GM12891 (cell line): ENCODE data around the gene MEOX1.

Experiments used
- DNase-seq: peaks from one replicate; pipeline ENCODE4 v3.0.0; 2011; ENCODE audit warnings: low spot score; ENCODE audit not compliant: insufficient read length
- FAIRE-seq: peaks from 2 replicates; lab custom pipeline; 2011; peaks lifted over from hg19 to GRCh38; lab: Jason Lieb, UNC
- PAX5 ChIP-seq: IDR thresholded peaks from 2 replicates; pipeline ENCODE4 v1.6.1; 2011; ENCODE audit warnings: low read length, moderate library complexity, mild to moderate bottlenecking; ENCODE audit not compliant: insufficient read depth, severe bottlenecking
- POLR2A ChIP-seq: IDR thresholded peaks from 2 replicates; pipeline ENCODE4 v1.6.1; 2011; ENCODE audit warnings: low read depth, low read length, control low read depth
- POLR2AphosphoS5 ChIP-seq: IDR thresholded peaks from 2 replicates; pipeline ENCODE4 v1.6.1; 2011; ENCODE audit warnings: low read depth, low read length, control low read depth
- POU2F2 ChIP-seq: IDR thresholded peaks from 2 replicates; pipeline ENCODE4 v1.6.1; 2011; ENCODE audit warnings: low read depth, mild to moderate bottlenecking, control low read depth, low read length, moderate library complexity
- SPI1 ChIP-seq: IDR thresholded peaks from 2 replicates; pipeline ENCODE4 v1.6.1; 2011; ENCODE audit warnings: low read depth, low read length, control low read depth
- TAF1 ChIP-seq: IDR thresholded peaks from 2 replicates; pipeline ENCODE4 v1.6.1; 2011; ENCODE audit warnings: low read depth, low read length, control low read depth

The MEOX1 gene

GRCh38 chr17:43641416-43641815 is 20.3 kb downstream of the MEOX1 start:
- no peak for FAIRE-seq
- TF ChIP-seq POLR2A (no peak), PAX5 (no peak), SPI1 (no peak), POU2F2 (no peak), POLR2AphosphoS5 (no peak), TAF1 (no peak)

DNA sequence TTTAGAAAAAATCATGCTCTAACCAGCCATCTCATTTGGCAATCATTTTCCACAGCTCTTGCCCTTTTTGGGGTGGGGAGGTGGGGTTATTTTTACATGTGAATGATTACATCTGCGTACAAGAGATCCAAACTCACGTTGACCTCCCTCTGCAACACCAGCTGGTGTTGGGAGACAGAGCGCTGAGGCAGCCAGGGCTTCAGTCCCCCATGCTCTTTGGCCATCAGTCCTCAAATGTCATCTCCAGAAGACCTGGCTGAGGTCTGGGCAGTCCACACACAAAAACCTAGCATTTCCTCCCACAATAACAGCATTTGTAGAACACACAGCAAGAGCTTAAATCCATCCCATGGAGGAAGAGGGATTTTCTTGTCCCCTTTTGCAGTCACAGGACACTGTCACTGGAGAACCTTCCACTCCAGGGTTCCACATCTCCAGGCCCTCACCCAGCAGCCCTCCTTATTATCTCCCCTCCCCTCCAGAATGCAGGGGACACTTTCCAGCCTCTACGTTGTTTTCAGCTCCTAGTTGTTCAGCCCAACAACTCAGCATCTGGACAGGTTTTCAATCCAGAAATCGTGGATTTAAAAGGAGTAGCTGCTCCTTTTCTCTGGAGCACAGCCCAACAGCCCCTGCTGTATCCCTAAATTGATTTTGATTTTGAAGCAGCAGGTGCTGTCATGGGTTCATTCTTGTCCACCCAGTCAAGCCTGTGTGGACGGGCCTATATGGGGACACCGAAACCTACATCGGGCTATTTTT is 21.1 kb downstream of the MEOX1 start:
- no peak for FAIRE-seq
- no peak for DNase-seq
- TF ChIP-seq POLR2A (no peak), POU2F2 (no peak), SPI1 (no peak), TAF1 (no peak), POLR2AphosphoS5 (no peak), PAX5 (no peak)

More at GRCh38 chr17:43641416-43641815, 20.3 kb downstream of the MEOX1 start:
- no peak for DNase-seq

GRCh38 chr17:43637563-43638323 is 24.0 kb downstream of the MEOX1 start:
- no peak for FAIRE-seq
- TF ChIP-seq SPI1 (no peak), POU2F2 (no peak), PAX5 (no peak), POLR2AphosphoS5 (no peak), TAF1 (no peak), POLR2A (no peak)
- no peak for DNase-seq

GRCh38 chr17:43636426-43636825 is 25.3 kb downstream of the MEOX1 start:
- no peak for DNase-seq
- TF ChIP-seq POU2F2 = no peak
- no peak for TF ChIP-seq TAF1
- no peak for TF ChIP-seq POLR2AphosphoS5
- TF ChIP-seq PAX5 = no peak
- TF ChIP-seq SPI1 = no peak
- TF ChIP-seq POLR2A = no peak
- no peak for FAIRE-seq

GRCh38 chr17:43634591-43635125 is 27.1 kb downstream of the MEOX1 start:
- FAIRE-seq (no peak), DNase-seq (no peak)
- TF ChIP-seq PAX5 (no peak), POU2F2 (no peak), SPI1 (no peak), TAF1 (no peak), POLR2A (no peak), POLR2AphosphoS5 (no peak)

- FAIRE-seq = no peak
- TF ChIP-seq POU2F2 (no peak), PAX5 (no peak), SPI1 (no peak), POLR2AphosphoS5 (no peak), TAF1 (no peak), POLR2A (no peak)
Observed at GRCh38 chr17:43632221-43632620, 29.5 kb downstream of the MEOX1 start.

GRCh38 chr17:43631429-43631828 is 30.3 kb downstream of the MEOX1 start:
- FAIRE-seq = no peak
- no peak for DNase-seq
- no peak for TF ChIP-seq POLR2A
- no peak for TF ChIP-seq TAF1
- no peak for TF ChIP-seq POLR2AphosphoS5
- no peak for TF ChIP-seq SPI1
- no peak for TF ChIP-seq POU2F2
- TF ChIP-seq PAX5 = no peak

More at GRCh38 chr17:43632221-43632620, 29.5 kb downstream of the MEOX1 start:
- DNase-seq = no peak

GRCh38 chr17:43628089-43628650 is 33.6 kb downstream of the MEOX1 start:
- TF ChIP-seq POLR2AphosphoS5 (no peak), SPI1 (no peak), POLR2A (no peak), PAX5 (no peak), POU2F2 (no peak)
- FAIRE-seq = no peak
- DNase-seq = no peak

DNA sequence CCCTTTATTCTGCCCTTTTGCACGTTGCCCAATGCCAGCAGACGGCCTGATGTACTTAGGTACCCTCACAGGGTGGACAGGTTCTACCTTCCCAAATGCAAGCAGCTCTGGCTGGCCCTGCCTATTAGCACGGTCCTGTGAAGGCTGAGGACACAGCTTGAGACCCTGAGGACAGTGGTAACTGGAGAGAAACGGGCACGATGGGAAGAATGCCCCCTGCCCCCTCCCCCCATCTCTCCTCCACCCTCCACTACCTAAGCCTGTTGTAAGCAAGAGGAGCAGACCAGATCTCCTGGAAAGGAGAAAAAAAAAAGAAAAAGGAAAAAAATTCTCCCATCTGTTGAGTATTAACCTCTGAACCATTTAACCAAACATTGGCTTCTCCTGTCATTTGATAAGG is 34.1 kb downstream of the MEOX1 start:
- no peak for TF ChIP-seq TAF1
- no peak for FAIRE-seq

DNA sequence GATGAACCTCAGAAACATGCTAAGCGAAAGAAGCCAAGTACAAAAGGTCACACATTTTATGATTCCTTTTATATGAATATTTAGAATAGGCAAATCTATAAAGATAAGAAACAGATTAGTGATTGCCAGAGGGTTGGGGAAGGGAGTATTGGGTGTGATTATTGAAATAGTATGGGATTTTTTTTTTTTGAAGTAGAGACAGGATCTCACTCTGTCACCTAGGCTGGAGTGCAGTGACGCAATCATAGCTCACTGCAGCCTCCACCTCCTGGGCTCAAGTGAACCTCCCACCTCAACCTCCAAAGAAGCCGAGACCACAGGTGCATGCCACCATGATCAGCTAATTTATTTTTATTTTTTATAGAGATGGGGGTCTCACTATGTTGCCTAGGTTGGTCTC is 35.7 kb downstream of the MEOX1 start:
- FAIRE-seq = no peak
- DNase-seq = no peak
- TF ChIP-seq PAX5 (no peak), POLR2A (no peak), TAF1 (no peak), POU2F2 (no peak), POLR2AphosphoS5 (no peak)

More for the DNA sequence above, 34.1 kb downstream of the MEOX1 start:
- DNase-seq = no peak
